Measurements from ENCODE around the gene KCNT2. TPM values are rescaled to one million over a fixed set of nuclear protein-coding genes. Genes with fewer than 3 reads are reported as not detected.

The KCNT2 gene
- total RNA-seq, 1 experiment from 2014 or later: not detected

GRCh38 chr1:196229546-196229945 lies 378.7 kb downstream of the KCNT2 start:
- no peak for DNase-seq (ENCODE audit: low read depth, low spot score)
- Histone ChIP-seq H3K27ac (ENCODE audit: low read depth, low read length) (no peak overlapping the region), H3K9me3 (ENCODE audit: control insufficient read depth in 1 of 2, insufficient read depth in 1 of 2, low read depth in 1 of 2, low read length in 2 of 2) (no peaks in the 10 kb centered on the region), H2AFZ (ENCODE audit: low read depth, low read length, poor library complexity, severe bottlenecking) (no peak overlapping the region), H3K79me2 (ENCODE audit: insufficient read depth, low read length) (no peaks in the 10 kb centered on the region), H3K4me3 (replicated peaks in 1 of 2; ENCODE audit: low read depth in 1 of 2, low read length in 2 of 2) (no peak overlapping the region), H4K20me1 (ENCODE audit: insufficient read depth) (no peaks in the 10 kb centered on the region), H3K9ac (ENCODE audit: low read length) (no peak overlapping the region), H3K27me3 (ENCODE audit: insufficient read depth, low read length) (no peaks in the 10 kb centered on the region), H3K4me1 (ENCODE audit: control insufficient read depth in 1 of 2, insufficient read depth in 2 of 2, low read length in 2 of 2) (no peaks in the 10 kb centered on the region), H3K4me2 (ENCODE audit: low read length) (no peak overlapping the region), H3K36me3 (ENCODE audit: control insufficient read depth in 1 of 2, insufficient read depth in 2 of 2, low read length in 2 of 2) (no peaks in the 10 kb centered on the region), H3K9me2 (ENCODE audit: insufficient read depth) (no peaks in the 10 kb centered on the region)
- no peak for ATAC-seq
- TF ChIP-seq MAX (IDR thresholded peaks at IDR 0.05) (no peak), CBX3 (IDR thresholded peaks at IDR 0.05; ENCODE audit: low read depth) (no peak), SIN3A (IDR thresholded peaks at IDR 0.05; ENCODE audit: low read depth) (no peak), ZBTB33 (IDR thresholded peaks at IDR 0.05; ENCODE audit: extremely low read depth, insufficient replicate concordance, low read length) (no peak), ZNF274 (IDR thresholded peaks at IDR 0.05; ENCODE audit: low read depth, low read length) (no peak)
- CTCF ChIA-PET: no interaction called here
- no TSS peak for BruUV-seq (replicated peaks)
- POLR2A ChIA-PET: no interaction called here
- intact Hi-C loops (cut with micrococcal nuclease): no loop called here
- RAD21 ChIA-PET (ENCODE audit: low non-redundant PET in 1 of 2, low total read pairs in 2 of 2, uncharacterized antibody in 2 of 2, unreplicated experiment in 2 of 2): no interaction called here

GRCh38 chr1:196214866-196215265 lies 393.4 kb downstream of the KCNT2 start:
- Histone ChIP-seq H3K36me3 (ENCODE audit: control insufficient read depth in 1 of 2, insufficient read depth in 2 of 2, low read length in 2 of 2) (no peaks in the 10 kb centered on the region), H3K4me1 (ENCODE audit: control insufficient read depth in 1 of 2, insufficient read depth in 2 of 2, low read length in 2 of 2) (no peaks in the 10 kb centered on the region), H3K9me2 (ENCODE audit: insufficient read depth) (no peaks in the 10 kb centered on the region), H3K4me2 (ENCODE audit: low read length) (no peak overlapping the region), H3K9me3 (ENCODE audit: control insufficient read depth in 1 of 2, insufficient read depth in 1 of 2, low read depth in 1 of 2, low read length in 2 of 2) (no peaks in the 10 kb centered on the region), H4K20me1 (ENCODE audit: insufficient read depth) (no peaks in the 10 kb centered on the region), H3K79me2 (ENCODE audit: insufficient read depth, low read length) (no peaks in the 10 kb centered on the region), H3K27ac (ENCODE audit: low read depth, low read length) (no peak overlapping the region), H2AFZ (ENCODE audit: low read depth, low read length, poor library complexity, severe bottlenecking) (no peak overlapping the region), H3K4me3 (replicated peaks in 1 of 2; ENCODE audit: low read depth in 1 of 2, low read length in 2 of 2) (no peak overlapping the region), H3K27me3 (ENCODE audit: insufficient read depth, low read length) (no peaks in the 10 kb centered on the region), H3K9ac (ENCODE audit: low read length) (no peak overlapping the region)
- POLR2A ChIA-PET: no interaction called here
- no TSS peak for BruUV-seq (replicated peaks)
- ATAC-seq (no peak), DNase-seq (ENCODE audit: low read depth, low spot score) (no peak)
- CTCF ChIA-PET: no interaction called here
- RAD21 ChIA-PET (ENCODE audit: low non-redundant PET in 1 of 2, low total read pairs in 2 of 2, uncharacterized antibody in 2 of 2, unreplicated experiment in 2 of 2): no interaction called here
- intact Hi-C loops (cut with micrococcal nuclease): no loop called here
- TF ChIP-seq ZFX (IDR thresholded peaks at IDR 0.05) (no peak), SIN3A (IDR thresholded peaks at IDR 0.05; ENCODE audit: low read depth) (no peak), YY1 (IDR thresholded peaks at IDR 0.05; ENCODE audit: extremely low read depth, insufficient replicate concordance, low read depth, low read length) (no peak), ELF1 (IDR thresholded peaks at IDR 0.05; ENCODE audit: borderline replicate concordance, low read depth) (no peak), ZNF274 (IDR thresholded peaks at IDR 0.05; ENCODE audit: low read depth, low read length) (no peak), EZH2 (IDR thresholded peaks at IDR 0.05) (no peak), POLR2A (IDR thresholded peaks at IDR 0.05; ENCODE audit: borderline replicate concordance, extremely low read depth, insufficient read depth, insufficient read length) (no peak), SP1 (IDR thresholded peaks at IDR 0.05; ENCODE audit: low read depth) (no peak), POLR2AphosphoS5 (IDR thresholded peaks at IDR 0.05; ENCODE audit: low read depth, low read length) (no peak), TCF7L2 (IDR thresholded peaks at IDR 0.05; ENCODE audit: borderline replicate concordance, extremely low read depth, insufficient read depth, insufficient read length) (no peak), FOSL1 (IDR thresholded peaks at IDR 0.05; ENCODE audit: low read depth) (no peak), ZBTB33 (IDR thresholded peaks at IDR 0.05; ENCODE audit: extremely low read depth, insufficient replicate concordance, low read length) (no peak), EGR1 (IDR thresholded peaks at IDR 0.05; ENCODE audit: low read depth) (no peak), ATF3 (IDR thresholded peaks at IDR 0.05) (no peak)

Data from HCT116 (cell line).